Stimulated activated CD4-positive, alpha-beta T cell treated with anti-CD3 and anti-CD28 coated beads, Interleukin-4, amount 100 ng/mL, for 48 hours (primary cell): ENCODE results near the gene HLCS.
"Not testable (repeated sequence)": the region's sequence is repeated elsewhere in the genome, so short reads cannot be mapped to it uniquely, and the experiment has no call there.

Experiments
- DNase-seq, 2 donors: peaks; one replicate each; pipeline ENCODE4 v3.0.0-alpha.2; 2020; ENCODE audit warnings: low read depth in 2 of 2

Gene HLCS

DNA sequence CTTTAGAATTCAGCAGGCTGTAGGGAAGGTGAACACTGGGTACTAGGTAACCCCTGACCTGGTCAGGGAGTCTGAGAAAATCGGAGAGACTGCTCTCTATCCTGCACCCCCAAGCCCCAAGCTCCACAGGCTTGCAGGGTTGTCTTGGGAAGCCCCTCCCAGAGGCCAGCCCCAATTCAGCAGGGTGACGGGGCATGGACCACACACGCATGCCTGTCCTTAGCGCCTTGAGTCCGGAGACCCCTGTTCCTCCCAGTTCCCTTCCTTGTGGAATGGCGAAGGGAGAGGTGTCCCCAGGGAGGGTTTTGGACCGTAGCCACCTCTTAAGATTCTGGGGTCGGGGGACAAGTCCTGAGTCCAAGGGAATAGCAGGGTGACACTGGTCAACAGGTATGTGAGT lies 116.1 kb downstream of the HLCS start:
- DNase-seq: no peak

DNA sequence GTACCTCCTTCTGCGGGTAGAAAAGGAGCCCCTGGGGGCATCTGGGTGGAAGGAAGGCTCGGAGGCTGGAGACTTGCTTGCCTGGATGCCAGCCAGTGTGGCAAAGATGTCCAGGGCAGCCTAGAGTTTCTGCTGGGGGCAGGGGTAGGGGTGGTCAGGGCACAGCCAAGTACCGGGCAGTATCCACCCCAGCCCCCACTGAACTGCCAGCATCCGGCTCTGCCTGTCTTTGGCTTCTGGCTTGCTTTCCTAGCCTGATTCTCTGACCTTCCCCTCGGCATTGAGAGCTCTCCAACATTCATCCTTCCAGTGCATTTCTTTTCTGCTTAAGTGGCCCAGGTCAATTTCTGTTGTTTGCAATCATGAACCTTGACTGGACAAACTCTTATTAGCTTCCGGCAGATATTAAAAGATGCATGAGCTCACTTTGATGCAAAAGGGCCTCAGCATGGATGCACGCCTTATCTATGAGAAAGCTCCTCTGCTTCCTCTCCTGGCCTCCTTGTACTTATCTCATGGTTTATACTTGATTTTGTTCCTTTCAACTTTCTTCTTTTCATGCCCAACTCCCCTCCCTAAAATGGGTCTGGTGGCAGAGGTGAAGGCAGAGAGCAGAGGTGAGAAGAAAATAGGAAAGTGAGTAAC lies 116.9 kb downstream of the HLCS start:
- DNase-seq: no peak

DNA sequence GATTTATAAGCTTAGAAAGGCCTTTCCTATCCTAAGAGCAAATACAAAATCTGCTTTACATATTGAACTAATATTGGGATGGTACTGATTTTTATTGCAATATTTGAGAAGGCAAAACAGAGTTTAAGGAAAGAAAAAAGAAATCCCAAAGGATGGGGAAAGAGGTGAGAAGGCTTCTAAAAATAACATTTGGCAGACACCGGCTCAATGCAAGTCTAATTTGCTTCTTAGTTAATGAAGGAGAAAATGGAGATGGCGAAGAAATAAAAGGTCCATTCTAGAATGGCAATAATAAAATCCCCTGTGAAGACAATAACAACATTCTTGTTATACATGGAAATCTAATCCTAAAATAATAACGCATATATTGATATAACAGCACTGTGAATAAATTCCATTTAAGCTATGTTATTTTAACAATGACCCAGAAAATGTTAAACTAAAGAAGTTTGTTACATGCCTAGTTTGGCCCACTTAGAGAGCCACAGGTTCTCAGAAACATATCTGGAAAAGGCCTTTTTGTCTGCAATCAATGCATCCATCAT lies 117.7 kb downstream of the HLCS start:
- DNase-seq: no peak

DNA sequence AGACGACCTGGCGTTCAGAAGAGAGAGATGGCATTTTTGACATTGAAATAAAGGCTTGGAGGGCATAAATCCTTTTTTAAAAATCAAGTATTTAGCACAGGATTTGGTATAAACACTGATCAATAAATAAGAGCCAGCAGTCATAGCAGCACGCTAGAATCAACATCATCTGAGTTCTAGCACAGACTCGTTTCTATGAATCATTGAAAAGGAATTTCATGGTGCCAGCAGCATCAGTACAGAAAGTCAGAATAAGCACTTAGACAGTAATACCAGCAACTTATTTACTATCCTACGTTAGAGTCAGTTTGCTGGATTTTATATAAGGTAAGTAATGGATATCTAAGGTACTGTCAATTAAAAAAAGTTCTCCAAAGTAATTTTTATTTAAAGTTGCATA lies 119.3 kb downstream of the HLCS start:
- DNase-seq: no peak

DNA sequence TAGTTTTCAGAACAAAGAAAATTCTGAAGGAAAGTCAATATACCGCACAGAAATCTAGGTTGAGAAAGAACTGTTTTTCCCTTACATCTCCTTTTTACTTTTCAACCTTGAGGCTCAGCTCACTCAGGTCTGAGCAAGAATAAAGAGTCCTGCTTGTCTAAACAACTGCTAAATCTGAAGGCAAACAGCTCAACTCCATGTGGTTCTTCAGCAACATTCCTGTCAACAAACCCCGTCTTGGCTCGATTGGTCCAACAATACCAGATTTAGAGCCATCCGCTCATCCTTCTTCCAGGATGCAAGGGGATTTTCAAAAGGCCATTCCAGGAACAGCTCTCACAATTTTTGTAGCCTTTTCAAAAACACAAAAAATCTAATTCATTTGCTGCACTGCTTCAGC lies 119.8 kb downstream of the HLCS start:
- DNase-seq: no peak

DNA sequence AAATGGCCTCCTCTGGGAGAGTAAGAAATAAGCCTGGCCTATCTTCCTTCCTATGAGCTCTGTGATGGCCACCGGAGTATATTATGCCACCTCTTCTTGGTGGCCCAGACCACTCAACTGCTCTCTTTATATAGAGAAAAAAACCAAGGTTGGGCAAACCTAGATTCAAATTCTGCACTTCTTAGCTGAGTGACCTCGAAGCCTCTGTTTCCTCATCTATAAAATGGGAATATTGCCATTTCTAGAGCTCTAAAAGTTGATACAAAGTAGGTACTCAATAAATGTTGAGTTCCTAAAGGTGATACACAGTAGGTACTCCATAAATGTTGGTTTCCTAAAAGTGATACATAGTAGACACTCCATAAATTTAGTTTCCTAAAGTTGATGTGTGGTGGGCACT lies 120.7 kb downstream of the HLCS start:
- DNase-seq: no peak

DNA sequence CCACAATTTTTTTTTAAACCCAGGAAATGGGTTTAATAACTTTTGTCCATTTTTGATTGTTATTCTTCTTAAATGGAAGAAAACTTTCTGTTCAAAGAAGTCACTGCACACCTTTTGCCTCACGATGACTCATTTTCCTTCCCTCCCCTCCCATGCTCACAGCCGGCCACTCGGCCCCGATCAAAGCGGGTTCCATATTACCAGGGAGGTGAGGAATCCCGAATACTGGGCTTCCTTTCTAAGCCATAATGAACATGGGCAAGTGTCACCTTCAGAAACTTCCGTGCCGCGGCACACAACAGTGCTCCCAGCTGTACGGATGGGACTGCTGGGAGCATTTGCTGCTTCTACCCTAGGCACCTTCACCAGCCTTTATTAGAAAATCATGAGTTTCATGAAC lies 121.4 kb downstream of the HLCS start:
- no peak for DNase-seq

DNA sequence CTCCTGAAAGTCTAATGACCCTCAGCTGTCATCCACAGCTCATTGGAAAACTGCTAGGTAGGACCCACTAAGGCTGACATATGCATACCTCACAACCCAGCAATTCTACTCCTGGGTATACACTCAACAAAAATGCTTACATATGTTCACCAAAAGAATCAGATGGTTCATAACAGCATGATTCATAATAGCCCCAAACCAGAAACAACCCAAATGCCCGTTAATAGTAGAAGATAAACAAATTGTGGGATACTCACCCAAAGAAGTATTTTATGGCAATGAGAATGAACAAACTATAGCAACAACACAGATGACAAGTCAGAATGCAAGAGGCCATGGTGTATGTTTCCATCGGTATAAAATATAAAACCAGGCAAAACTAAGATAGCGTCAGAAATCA lies 124.6 kb downstream of the HLCS start:
- no peak for DNase-seq

DNA sequence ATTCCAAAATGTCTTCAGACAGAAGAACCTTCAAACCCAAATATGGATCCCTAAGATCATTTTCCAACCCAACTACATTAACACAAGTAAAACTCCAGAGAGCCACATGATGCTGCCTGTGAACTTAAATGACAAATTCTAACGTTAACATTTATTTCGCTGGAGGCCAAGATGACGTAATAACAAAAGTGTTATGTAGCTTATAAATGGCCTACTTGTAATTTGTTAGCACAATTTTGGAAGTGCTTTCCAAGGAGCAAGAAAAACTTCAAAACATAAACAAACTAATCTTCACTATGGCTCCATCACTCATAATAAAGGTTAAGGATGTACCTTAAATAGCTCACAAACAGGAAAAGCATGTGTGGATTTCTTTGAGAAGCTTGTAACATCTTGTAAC lies 126.7 kb downstream of the HLCS start:
- DNase-seq: no peak

DNA sequence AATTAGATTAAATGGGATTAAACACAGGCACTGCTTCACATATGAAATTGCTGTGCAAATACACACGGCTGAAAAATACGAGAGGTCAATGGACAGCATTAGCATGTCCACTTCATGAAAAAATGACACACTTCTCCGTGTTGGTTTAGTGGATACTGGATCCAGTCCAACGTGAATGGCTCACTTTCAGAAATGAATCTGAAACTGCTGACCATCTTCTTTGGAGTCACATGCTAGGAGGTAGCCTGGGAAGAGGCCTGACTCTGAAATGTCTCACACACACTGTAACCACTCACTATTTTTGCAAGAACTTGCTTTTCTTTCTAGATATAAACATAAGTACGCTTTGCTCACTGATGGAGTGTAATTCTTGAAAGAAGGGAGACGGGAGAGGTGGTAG lies 127.3 kb downstream of the HLCS start:
- DNase-seq: no peak

DNA sequence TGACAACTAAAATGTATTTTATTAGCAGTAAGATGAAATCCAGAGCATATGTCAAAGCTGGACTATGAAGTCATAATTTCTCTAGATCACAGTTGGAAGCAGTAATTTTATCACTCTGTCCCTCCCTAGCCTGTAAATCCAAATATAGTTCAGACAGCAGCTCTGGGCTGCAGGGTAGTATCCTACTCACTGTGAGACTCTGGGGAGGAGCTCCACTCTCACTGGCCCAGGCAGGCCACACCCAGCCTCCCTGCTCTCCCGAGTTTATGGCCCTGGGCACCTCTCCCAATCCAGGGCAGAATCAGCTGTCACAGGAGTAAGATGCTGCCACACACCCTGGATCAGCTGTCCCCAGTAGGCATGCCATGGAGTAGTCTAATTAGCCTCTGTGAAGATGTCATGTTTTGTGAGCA lies 131.1 kb downstream of the HLCS start:
- no peak for DNase-seq

DNA sequence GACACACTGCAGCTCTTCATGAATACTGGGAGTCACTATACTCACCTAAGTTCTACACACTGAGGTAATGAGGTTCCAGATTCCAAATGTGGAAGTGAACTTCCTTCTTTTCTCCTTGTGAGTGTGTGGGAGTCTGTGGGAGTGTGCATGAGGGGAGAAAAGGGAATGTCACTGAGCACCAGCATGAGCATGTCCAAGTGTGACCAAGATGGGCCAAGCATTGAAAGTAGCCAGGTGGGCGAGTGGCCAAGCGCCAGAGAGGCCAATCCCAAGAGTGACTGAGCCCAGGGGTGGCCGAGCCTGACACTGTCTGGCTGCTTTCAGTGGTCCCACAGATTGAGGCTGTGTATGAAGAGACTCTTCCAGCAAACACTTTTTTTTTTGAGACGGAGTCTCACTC lies 132.3 kb downstream of the HLCS start:
- no peak for DNase-seq

DNA sequence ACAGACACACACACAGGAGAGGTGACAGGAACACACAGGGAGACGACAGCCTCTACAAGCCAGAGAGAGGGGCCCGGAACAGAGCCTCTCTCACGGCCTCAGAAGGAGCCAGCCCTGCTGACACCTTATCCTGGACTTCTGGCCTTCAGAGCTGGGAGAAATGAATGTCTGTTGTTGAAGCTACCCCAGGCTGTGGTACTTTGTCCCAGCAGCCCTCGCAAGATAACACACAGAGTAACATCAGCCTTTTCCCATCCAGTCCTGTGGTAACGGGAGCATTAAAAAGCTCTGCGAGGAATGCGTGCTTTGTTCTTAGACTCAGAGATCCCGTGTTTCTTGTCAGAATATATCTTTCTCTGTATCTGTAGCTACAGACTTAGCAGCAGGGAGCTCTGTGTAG lies 136.4 kb downstream of the HLCS start:
- DNase-seq: no peak

DNA sequence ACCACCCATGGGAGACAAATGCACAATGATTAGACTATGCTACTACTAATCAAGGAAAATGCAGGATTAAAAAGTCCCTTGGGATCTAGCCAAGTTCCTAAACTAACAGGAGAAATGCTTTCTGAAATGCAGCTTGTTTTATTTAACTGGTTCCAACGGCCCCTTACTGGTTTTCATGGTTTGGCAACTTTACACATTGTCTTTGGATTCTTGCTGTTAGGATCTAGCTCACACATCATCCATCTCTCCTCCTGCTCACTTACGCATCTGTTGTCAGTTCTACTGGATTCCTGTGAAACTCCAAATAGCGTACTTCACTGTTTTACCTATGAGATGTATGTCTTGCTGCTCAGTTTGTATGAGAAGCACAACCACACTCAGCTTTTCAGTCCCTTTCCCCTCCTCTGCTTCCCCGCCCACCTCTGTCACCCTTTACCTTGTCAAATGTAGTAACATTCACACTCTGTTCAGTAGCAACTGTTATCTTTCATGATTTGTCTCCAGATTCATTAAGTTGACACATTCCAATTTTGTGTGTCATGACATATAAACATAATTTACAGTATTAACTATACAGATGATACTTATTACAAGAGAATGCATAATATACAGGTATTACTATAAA lies 137.5 kb downstream of the HLCS start:
- no peak for DNase-seq

DNA sequence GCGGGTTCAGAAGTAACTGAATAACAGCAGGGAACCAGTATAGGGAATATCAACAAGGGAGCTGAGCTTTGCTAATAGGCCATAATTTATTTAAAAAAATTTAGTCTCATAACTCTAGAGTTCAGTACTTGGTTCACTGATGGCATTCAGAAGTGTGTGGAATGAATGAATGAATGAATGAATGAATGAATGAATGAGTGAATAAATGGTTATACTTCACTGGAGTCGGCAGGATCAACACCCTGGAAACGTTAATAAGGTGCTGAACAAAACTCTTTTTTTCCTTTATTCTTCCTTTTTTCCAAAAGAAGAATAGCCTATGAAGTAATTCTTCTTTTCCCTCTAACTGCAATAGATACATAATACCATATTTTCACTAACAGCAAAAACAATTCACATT lies 138.3 kb downstream of the HLCS start:
- DNase-seq: no peak

DNA sequence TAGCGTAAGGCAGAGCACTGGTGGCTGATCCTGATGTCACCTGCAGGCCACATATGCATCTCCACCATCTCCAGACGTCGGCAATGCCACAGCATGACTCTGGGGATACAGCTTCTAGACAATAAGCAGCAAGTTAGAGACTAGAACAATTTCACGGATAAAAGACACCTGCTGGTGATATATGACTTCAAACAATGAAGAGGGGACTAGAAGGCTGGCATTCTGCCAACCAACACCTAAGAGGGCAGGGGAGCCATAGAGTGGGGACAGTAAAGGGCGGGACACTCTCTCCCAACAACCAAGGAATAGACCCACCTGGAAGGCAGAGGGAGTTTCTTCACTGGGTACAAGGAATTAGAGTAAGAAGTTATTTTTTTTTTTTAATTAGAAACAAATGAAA lies 140.8 kb downstream of the HLCS start:
- no peak for DNase-seq

DNA sequence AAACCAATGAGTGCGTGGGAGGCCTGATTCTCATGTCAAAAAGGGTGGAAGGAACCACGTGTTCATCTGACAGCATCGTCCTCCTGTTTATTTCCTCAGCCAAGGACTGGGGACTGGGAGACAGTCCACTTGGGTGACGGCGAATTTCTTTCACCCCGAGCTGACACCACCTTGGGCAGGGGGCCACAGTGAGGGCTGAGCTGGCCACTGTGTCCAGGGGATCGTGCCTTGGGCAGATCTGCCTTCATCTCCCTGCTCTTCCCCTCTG lies 145.5 kb downstream of the HLCS start:
- DNase-seq: no peak

DNA sequence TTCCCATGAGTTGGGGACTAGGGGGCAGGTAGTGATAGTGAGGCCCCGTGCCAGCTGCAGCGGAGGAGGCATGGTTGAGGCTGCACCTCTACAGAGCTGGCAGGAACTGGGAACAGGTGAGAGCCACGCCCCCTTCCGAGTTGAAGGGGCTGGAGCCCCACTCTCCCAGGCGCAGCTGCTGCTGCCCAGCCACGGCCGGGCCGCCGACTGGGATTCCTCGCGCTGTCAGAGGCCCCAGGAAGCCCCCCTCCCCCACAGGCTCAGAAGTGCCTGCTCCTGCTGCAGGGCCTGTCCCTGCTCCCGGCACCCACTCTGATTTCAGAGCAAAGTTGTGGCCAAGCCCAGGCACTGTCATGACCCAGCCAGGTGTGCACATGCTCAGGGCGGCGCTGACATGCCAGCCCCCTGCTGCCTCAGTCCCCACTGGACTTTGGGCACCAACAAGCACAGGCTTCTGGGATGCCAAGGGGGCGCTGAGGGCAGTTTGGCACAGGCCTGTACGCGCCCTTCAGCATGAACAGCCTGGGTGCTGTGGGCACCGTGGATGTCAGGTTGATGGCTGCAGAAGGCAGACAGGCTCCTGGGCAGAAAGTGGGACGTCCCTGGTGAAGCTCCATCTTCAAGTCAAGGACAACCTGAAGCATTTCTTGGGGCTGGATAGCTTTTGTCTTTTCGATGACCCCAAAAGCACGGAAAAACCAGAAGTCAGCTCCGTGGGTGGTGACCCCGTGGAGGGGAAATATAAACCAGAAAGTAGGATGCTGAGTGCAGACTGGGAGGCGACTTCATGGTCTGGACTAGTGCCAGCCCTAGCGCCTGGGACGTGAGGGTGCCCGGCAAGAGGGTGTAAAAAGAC lies 146.1 kb downstream of the HLCS start:
- no peak for DNase-seq

DNA sequence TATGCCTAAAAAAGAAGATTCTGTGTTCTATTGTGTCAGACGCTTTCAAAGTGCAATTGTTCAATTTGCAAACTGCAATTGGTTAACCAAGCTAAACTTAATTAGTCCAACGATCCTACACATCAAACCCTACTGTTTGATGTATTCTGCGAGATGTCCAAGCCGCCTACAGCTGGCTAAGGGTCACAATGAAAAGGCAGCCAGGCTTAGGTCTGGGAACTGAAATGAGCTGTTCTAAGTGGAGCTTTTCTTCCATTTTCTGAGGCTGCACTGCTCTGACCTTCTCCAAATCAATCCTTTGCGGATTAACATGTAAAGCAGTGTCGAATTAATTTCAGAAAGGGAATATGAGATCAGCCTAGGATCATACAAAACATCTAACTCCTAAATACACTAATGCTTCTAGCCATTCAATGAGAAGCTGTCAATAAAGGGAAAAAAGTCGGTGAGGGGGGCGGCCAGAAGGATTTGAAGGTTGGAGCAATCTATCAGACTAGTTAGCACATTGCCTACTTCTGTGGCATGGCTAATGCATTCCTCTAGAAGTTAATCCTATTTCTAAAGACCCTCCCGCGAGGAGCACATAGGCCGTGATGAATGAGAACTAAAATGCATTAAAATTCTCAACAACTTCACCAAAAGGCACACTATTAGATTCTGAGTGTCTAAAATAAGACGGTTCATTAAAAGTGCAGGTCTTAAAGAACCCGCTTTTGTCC lies 148.6 kb downstream of the HLCS start:
- no peak for DNase-seq

DNA sequence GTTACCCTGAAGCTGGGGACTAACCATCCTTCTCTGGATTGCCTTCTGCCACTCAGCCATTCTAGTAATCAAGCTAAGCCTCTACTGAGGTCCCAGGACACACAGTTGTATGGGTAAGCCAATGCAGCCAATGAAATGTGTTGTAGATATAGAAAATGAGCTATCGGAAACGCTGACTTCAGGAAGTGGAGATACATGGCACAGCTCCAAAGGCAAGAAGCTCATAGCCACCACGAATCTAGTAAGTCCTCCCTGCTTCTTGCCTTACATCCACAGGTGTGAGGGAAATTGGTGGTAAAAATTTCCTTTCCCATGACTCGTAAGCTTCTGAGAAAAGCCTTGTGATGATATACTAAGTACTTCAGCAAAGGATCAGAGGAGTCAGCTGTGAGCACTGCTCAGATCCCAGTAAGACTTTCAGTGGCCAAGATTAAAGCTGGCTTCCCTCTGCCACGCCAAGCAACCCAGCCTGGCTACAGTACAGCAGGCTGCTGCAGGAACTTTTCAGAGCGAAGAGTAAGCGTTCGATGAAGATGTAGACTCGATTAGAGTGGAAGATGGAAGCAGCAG lies 149.8 kb downstream of the HLCS start:
- no peak for DNase-seq

DNA sequence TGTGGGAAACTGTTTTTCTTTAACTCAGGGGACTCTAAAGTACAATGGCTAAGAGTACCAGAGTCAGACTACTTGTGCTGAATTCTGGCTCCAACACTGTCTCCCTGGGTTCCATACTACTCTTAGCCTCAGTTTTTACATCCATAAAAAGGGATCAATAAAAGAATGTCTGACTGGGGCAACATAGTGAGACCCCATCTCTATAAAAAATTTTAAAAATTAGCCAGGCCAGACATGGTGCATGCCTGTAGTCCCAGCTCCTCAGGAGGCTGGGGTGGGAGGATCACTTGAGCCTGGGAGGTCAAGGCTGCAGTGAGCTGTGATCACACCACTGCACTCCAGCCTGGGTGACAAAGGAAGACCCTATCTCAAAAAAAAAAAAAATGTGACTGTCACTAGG lies 150.4 kb downstream of the HLCS start:
- not testable (repeated sequence) for DNase-seq

DNA sequence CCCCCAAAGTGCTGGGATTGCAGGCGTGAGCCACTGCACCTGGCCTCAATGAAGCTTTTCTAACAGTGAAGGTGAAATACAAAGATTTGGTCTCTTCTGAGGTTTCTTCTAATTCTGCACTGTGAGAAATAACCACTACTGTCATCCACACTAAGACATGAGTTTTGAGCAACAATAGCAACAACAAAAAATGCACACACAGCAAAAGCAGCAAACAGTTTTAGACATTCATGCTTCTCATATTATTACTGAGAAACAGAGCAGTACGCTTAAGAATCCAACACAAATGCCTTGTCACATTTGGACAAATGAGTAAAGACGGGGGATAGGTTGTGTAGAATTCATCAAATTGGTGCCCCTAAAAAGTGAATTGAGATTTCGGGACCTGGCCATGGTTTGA lies 151.2 kb downstream of the HLCS start:
- no peak for DNase-seq
